B cell (primary cell): ENCODE data around the gene F12. TPM values are rescaled to one million over a fixed set of nuclear protein-coding genes. Genes with fewer than 3 reads are reported as not detected.

Experiments
- ATAC-seq: fragments of 200-7000 bp; cut with Tn5 transposase; one replicate; pipeline ENCODE4 v1.10.0; 2021; ENCODE audit warnings: low read depth, mild to moderate bottlenecking, moderate number of reproducible peaks, moderate library complexity
- CTCF ChIA-PET: fragments of 350-600 bp; sonication (Branson Sonifier 250); formaldehyde crosslinking; loops from one replicate; lab custom pipeline; 2021; ENCODE audit warnings: antibody characterized with exemption, inconsistent platforms; lab: Charles Lee
- POLR2A ChIA-PET: fragments of 350-600 bp; sonication (Branson Sonifier 250); formaldehyde crosslinking; loops from one replicate; lab custom pipeline; 2021; ENCODE audit warnings: antibody characterized with exemption; lab: Charles Lee
- DNase-seq: peaks from one replicate; pipeline ENCODE4 v3.0.0; 2013
- H2AFZ ChIP-seq: 2 replicates; pipeline ENCODE4 v1.6.1; 2012; ENCODE audit warnings: mild to moderate bottlenecking, low read depth, low read length; ENCODE audit not compliant: insufficient read depth, poor library complexity, severe bottlenecking
- H3K27ac ChIP-seq, 2 donors: 1 replicate in 1 of 2; 2 replicates in 1 of 2; pipeline ENCODE4 v1.5.1; 2012 to 2013; ENCODE audit warnings: low read length in 2 of 2, mild to moderate bottlenecking in 2 of 2, moderate library complexity in 1 of 2
- H3K27me3 ChIP-seq, 4 experiments: fragments of 200-600 bp in 1 of 4; sonication (generic) in 1 of 4; replicated peaks in 1 of 4; 1 replicate in 2 of 4; 2 replicates in 2 of 4; pipeline versions ENCODE4 v1.6.1 to v1.7.0; 2013 to 2016; ENCODE audit warnings: low read length in 3 of 4, mild to moderate bottlenecking in 2 of 4, mixed read lengths in 1 of 4, moderate library complexity in 1 of 4; ENCODE audit not compliant: insufficient read depth in 4 of 4, control insufficient read depth in 3 of 4; ENCODE audit errors: control extremely low read depth in 1 of 4
- H3K36me3 ChIP-seq, 2 experiments: replicated peaks in 1 of 2; 1 replicate in 1 of 2; 2 replicates in 1 of 2; pipeline versions ENCODE4 v1.6.1 to v1.7.1; 2013; ENCODE audit warnings: low read length in 1 of 2; ENCODE audit not compliant: insufficient read depth in 2 of 2, control insufficient read depth in 1 of 2; ENCODE audit errors: control extremely low read depth in 1 of 2, extremely low read depth in 1 of 2
- H3K4me1 ChIP-seq, 2 donors: fragments of 200-600 bp in 1 of 2; sonication (generic) in 1 of 2; 1 replicate in 1 of 2; 2 replicates in 1 of 2; pipeline versions ENCODE4 v1.5.1 to v1.6.1; 2013 to 2017; ENCODE audit warnings: low read length in 2 of 2; ENCODE audit not compliant: control insufficient read depth in 2 of 2, insufficient read depth in 2 of 2
- H3K4me2 ChIP-seq: replicated peaks from 2 replicates; pipeline ENCODE3; 2012; ENCODE audit warnings: mild to moderate bottlenecking, low read depth, low read length; ENCODE audit not compliant: poor library complexity, severe bottlenecking
- H3K4me3 ChIP-seq, 5 experiments: fragments of 200-600 bp in 1 of 5; sonication (generic) in 1 of 5; 1 replicate in 3 of 5; 2 replicates in 2 of 5; pipeline versions ENCODE4 v1.5.1 to v1.7.0; 2011 to 2016; ENCODE audit warnings: low read length in 4 of 5, mild to moderate bottlenecking in 4 of 5, low read depth in 2 of 5, control low read depth in 1 of 5, moderate library complexity in 1 of 5; ENCODE audit not compliant: insufficient read depth in 1 of 5; ENCODE audit errors: control extremely low read depth in 1 of 5, extremely low read depth in 1 of 5
- H3K79me2 ChIP-seq: fragments of 200-600 bp; sonication (generic); one replicate; pipeline ENCODE4 v1.6.0; 2016; ENCODE audit warnings: low read length; ENCODE audit not compliant: control insufficient read depth, insufficient read depth
- H3K9ac ChIP-seq: fragments of 200-600 bp; sonication (generic); 2 replicates; pipeline ENCODE4 v1.6.1; 2017; ENCODE audit warnings: mild to moderate bottlenecking, low read length, moderate library complexity
- H3K9me3 ChIP-seq, 3 donors: one replicate each; pipeline versions ENCODE4 v1.6.1 to v1.7.1; 2013; ENCODE audit warnings: low read length in 2 of 3; ENCODE audit not compliant: control insufficient read depth in 2 of 3, insufficient read depth in 1 of 3; ENCODE audit errors: control extremely low read depth in 1 of 3
- H4K20me1 ChIP-seq: 2 replicates; pipeline ENCODE4 v1.6.0; 2012; ENCODE audit warnings: mild to moderate bottlenecking, low read length; ENCODE audit not compliant: insufficient read depth, control insufficient read depth, poor library complexity, severe bottlenecking
- H3K27ac Mint-ChIP-seq: one replicate; pipeline ENCODE4 v1.8.0; 2021; ENCODE audit warnings: mixed read lengths
- H3K27me3 Mint-ChIP-seq: one replicate; pipeline ENCODE4 v1.8.0; 2021; ENCODE audit warnings: mixed read lengths
- H3K4me1 Mint-ChIP-seq: one replicate; pipeline ENCODE4 v1.8.0; 2021; ENCODE audit warnings: mixed read lengths
- H3K4me3 Mint-ChIP-seq: one replicate; pipeline ENCODE4 v1.8.0; 2021; ENCODE audit warnings: mixed read lengths
- H3K9me3 Mint-ChIP-seq: one replicate; pipeline ENCODE4 v1.8.0; 2022; ENCODE audit warnings: mixed read lengths; ENCODE audit not compliant: insufficient read depth
- EZH2 ChIP-seq: IDR thresholded peaks from 2 replicates; pipeline ENCODE4 v1.6.1; 2012; ENCODE audit warnings: borderline replicate concordance, low read depth, mild to moderate bottlenecking, moderate library complexity, low read length; ENCODE audit not compliant: insufficient read depth, poor library complexity, severe bottlenecking
- WGBS: methylation state at CpG from one replicate; pipeline ENCODE4 v1.1.5; 2013; ENCODE audit warnings: missing lambda C conversion rate; ENCODE audit not compliant: insufficient coverage; 5-methylcytosine and 5-hydroxymethylcytosine counted together
- intact Hi-C: fragments of 100-400 bp; cut with micrococcal nuclease; formaldehyde crosslinking; loops from one replicate; pipeline ENCODE4 v1.10.0; 2022
- polyA plus RNA-seq: library from polyadenylated mRNA; depleted of rRNA; stranded (reverse); fragments of >200 nt; gene quantifications from 2 replicates; pipeline ENCODE4 v1.2.3, GENCODE V29; 2012
- total RNA-seq, 2 donors: library from RNA; stranded (reverse); fragments of 120-200 nt in 1 of 2; gene quantifications; 1 replicate in 1 of 2; 2 replicates in 1 of 2; pipeline versions ENCODE4 v1.2.3 to v1.2.4, GENCODE V29; 2013 to 2022
- TF ChIP-seq, protein P1 (sequence below): fragments of 200-600 bp; IDR thresholded peaks from one replicate; pipeline ENCODE4 v1.8.0; 2022; ENCODE audit warnings: antibody characterized with exemption, mild to moderate bottlenecking

The F12 gene
- total and polyA plus RNA-seq, 2 donors (not counting 1 experiment from before 2014, with no cell fraction given): 3.1 TPM; not detected in 1

DNA sequence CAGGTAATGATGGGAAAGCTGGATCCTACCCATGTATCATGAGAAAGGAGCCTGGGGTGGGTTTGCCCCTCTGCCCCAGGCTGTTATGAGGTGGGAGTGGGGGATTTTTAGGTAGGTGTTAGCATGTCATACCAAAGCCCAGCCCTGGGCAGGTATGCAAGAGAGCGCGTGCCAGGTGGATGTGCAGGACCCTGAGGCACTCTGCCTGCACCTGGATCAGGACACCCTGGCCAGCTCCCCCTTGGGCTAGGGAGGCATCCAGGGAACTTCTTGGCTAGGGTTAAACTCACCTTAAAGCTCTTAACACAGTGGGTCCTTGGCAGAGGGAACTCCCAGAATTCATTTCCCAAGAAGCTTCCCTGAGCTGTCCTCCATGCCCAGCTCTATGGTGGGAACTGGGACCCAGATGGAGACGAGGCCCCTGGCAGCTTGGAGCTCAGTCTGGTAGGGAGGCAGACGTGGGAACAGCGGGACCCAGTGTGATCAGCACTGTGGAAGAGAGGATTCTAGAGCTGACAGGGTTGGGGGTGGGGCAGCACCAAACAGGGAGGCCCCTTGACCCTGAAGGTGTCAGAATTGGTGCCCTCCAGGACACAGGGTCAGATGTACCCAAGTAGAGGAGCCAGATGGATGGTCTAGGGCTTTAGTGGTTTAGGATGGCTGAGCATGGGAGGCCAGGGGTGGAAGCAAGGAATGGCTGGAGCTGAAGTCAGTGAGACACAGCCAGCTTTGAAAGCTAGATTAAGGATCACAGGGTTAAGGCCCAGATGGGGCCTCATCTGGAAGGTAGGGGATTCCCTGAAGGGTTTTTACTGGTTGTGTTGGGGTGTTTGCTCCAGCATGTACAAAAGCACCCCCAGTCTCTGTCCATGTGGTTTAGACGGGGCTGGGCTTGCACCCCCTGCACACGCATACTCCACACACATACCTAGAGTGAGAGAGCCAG lies 35.0 kb upstream of the F12 start:
- TF ChIP-seq, protein P1, sequence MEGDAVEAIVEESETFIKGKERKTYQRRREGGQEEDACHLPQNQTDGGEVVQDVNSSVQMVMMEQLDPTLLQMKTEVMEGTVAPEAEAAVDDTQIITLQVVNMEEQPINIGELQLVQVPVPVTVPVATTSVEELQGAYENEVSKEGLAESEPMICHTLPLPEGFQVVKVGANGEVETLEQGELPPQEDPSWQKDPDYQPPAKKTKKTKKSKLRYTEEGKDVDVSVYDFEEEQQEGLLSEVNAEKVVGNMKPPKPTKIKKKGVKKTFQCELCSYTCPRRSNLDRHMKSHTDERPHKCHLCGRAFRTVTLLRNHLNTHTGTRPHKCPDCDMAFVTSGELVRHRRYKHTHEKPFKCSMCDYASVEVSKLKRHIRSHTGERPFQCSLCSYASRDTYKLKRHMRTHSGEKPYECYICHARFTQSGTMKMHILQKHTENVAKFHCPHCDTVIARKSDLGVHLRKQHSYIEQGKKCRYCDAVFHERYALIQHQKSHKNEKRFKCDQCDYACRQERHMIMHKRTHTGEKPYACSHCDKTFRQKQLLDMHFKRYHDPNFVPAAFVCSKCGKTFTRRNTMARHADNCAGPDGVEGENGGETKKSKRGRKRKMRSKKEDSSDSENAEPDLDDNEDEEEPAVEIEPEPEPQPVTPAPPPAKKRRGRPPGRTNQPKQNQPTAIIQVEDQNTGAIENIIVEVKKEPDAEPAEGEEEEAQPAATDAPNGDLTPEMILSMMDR: no peak
- no peak for TF ChIP-seq EZH2
- Histone ChIP-seq H4K20me1 (peaks cover 72% of the 10 kb centered on the region), H3K9me3 (no peaks in the 10 kb centered on the region), H3K4me3 (no peak overlapping the region), H3K9ac (no peak overlapping the region), H3K79me2 (no peaks in the 10 kb centered on the region), H2AFZ (no peak overlapping the region), H3K4me2 (peak overlapping the region; percentile 93), H3K36me3 (peaks cover 0 to 38% of the 10 kb centered on the region in 2 experiments), H3K4me1 (peaks cover 34 to 48% of the 10 kb centered on the region in 2 donors), H3K27ac (peak overlapping the region; percentile 68 to 77), H3K27me3 (peaks cover 0 to 5% (median 0%) of the 10 kb centered on the region in 4 experiments)
- intact Hi-C loops: no loop called here
- no peaks in the 10 kb centered on the region for H3K9me3 Mint-ChIP-seq
- H3K27me3 Mint-ChIP-seq: no peaks in the 10 kb centered on the region
- DNase-seq: peak; percentile 69
- peak overlapping the region; percentile 92 for H3K27ac Mint-ChIP-seq
- ChIA-PET CTCF (interaction anchor here (1.0 to 21.3 kb wide), 6 partner anchors 11 to 66 kb away, joined by 3 to 628 read pairs (median 36); partner anchors contain the start of genes F12, GRK6 and PFN3), POLR2A (interaction anchor here (2.3 to 10.8 kb wide), 3 partner anchors 13 to 41 kb away, joined by 14 to 103 read pairs (median 34); partner anchors contain the start of gene GRK6)
- no peak for ATAC-seq
- peaks cover 54% of the 10 kb centered on the region for H3K4me1 Mint-ChIP-seq
- WGBS: 96% methylated on average over 5 of the region's 7 CpGs
- peak overlapping the region; percentile 82 for H3K4me3 Mint-ChIP-seq
